Muscle of back (tissue), 11 donors: ENCODE data around the gene KAZN. TPM values are rescaled to one million over a fixed set of nuclear protein-coding genes. Genes with fewer than 3 reads are reported as not detected.
A peak's percentile ranks its signal among the peaks of the same experiment; 100 is the strongest.

Experiments used
- DNase-seq, 3 donors: peaks; one replicate each; pipeline versions ENCODE4 v3.0.0 to v3.0.0-alpha.2; 2013
- polyA plus RNA-seq, 10 donors: library from polyadenylated mRNA; unstranded; fragments of 120-200 nt; gene quantifications; one replicate each; pipeline ENCODE4 v1.2.1, GENCODE V29; 2013; ENCODE audit not compliant: insufficient read length in 10 of 10

Gene KAZN
- polyA plus RNA-seq, 10 donors, result 10.8 to 16.9 (median 13.7) TPM

DNA sequence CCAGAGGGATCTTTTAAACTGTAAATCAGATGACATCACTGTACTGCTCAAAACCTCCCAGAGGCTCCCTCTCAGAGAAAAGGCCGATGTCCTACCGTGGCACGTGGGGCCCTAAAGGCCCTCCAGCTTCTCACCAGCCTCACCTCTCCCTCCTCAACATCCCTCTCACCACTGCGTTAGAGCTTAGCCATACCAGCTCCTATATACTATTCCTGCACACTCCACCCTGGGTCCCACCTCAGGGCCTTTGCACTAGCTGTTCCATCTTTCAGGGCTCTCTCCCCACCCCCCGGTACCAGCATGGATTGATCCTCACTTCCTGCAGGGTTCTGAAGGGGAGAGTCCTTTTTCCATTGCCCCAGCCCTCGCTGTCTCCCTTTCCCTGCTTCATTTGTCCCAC, 111.8 kb downstream of the KAZN start:
- DNase-seq, result no peak

DNA sequence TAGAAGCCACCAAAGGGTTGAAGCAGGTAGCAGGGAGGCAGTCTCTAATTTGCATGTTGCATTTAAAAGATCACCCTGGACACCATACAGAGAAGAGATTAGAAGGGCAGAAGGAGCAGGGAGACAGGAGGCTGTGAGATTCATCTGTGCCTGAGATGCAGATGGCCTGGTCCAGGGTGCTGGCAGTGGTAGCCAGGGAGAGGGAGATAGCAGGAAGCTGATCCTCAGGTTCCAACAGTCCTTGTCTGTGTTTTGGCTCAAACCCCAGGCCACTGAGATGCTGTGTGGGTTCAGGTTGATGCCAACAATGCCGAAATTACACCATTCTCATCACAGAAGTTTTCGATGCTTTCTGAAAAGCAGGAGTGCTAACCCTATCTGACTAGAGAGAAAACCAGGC, 113.7 kb downstream of the KAZN start:
- no peak for DNase-seq

DNA sequence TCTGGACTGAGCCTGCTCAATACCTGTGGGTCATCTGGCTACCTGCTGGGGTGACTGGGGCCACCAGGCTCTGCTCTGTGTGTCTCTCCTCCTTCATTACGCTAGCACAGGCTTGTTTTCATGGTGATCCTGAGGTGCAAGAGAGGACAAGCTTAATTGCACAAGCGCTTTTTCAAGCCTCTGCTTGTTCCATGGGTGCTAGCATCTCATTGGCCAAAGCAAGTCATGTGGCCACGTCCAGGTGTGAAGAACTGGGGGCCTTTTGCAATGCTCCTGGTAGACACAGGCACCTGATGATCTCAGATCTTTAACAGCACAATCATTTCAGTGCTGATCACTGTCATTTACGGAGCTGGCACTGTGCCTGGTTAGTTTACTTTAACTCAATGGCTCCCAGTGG, 114.6 kb downstream of the KAZN start:
- DNase-seq, result no peak

DNA sequence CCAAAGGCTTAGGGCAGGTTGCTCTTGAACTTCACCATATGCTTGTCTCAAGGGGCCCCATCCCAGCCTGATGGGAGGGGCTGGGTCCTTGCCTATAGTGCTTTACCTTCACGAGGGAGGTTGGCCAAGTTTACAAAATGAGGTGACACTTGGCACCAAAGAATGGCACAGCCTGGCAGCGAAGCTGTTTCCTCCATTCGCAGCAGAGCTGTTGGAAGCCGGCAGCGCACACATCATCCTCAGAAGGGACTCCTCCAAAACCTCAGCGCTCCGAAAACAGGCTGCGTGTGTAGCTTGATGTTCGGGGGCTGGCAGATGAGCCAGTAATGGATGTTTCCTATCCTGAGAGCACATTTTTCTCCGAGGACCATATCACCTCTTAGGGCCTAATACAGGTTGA, 116.8 kb downstream of the KAZN start:
- DNase-seq, result no peak

DNA sequence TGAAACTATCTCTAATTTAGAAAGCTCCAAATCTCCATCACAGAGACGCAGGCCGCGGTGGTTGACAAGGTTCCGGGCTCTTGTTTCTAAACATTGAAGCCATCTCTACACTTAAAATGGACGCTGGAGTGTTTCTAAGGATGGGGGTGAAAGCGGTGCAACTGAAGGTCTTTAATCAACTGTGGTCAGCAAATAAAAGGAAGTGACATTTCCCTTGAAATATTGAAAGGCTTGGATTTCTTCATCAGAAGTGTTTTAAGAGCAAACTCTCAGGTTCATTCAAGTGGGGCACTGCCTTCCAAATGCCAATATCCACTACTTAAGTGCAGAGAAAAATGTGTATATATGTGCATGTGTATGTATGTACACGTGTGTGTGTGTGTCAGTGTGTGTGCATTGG, 117.3 kb downstream of the KAZN start:
- DNase-seq, result no peak

DNA sequence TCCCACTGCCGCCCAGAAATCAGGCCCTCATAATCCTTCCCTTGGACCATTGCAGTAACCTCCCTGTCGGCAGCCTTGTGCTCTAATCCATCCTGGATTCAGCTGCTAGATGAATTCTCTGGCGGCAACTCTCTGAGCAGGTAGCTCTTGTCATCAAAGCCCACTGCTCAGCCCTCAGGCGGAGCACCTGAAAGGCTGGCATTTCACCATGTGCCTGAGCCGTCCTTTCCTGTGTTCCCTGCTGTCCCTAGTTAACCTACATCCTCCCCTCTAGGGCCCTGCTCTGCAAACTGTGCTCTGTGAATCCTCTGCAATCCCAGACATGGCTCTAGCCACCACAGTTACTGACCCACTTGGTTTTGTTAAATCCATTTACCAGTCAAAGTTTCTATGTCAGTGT, 118.0 kb downstream of the KAZN start:
- no peak for DNase-seq

DNA sequence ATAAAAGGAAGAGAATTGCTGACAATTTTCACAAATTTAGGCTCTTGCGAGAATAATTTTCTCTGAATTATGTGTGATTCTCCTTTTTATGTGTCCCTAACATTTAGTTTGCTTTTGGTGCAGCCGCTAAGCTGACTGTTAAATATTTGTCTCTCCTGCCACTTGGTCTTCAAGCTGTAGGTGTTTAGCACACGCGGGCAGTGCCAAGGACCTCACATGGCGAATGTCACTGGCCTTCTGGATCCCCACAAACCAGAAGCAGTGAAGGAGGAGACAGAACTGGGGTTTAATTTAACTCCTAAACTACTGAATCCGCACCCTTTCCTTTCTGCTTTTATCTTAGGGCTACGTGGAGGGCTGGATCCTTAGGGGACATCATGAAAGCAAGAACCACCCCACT, 120.0 kb downstream of the KAZN start:
- no peak for DNase-seq

DNA sequence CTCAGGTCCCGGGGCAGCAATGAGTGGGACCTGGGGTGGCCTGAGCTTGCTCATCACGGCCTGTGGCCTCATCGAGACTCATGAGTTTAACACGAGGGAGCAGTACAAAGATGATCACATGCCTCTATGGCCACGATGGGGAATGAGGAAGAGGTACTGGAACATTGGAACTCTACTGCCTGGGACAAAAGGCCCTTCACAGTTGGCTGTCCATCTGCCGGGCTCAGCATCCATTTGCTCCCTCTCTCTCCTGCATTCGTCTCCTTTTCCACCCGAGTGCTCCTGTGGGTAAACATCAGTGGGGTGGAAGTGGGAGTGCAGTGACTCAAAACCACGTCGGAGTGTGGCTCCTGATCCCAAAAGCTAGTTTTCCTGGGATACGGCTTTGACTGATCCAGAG, 124.9 kb downstream of the KAZN start:
- DNase-seq, result no peak

DNA sequence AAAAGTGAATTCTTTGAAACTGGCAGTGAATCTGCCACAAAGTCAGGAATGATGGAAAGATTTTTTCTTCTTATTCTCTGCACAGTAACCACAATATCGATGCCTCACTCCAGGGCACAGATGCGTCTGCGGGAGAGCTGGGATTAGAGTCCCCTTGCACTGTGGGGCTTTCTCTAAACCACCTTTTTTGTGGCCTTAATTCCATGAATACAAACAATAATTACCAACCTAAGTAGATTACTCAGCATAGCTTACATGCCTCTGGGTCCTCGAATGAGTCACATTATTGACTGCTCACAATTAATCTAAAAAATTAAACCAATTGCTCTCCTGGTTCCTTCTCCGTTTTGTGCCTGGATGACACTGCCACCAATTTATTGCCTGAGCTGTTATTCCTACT, 125.8 kb downstream of the KAZN start:
- no peak for DNase-seq

DNA sequence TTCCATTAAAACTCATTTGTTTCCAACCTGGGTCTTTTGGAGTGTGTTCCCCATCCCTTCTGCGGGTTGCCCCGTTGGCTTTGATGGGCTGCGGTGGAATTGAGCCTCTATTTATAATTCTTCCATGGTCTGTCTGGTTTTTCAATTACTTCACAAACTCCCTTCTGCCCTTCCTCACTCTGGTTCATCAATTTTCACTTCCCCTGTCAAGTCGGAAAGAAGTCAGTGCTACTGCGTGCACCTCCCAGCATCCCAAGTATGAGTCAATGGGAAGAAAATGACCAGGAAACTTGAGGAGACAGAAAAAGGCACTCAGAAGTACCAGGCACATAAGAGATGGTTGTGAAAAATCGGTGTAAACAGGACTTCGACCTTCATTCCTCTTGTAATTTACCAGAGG, 126.2 kb downstream of the KAZN start:
- DNase-seq, result no peak

DNA sequence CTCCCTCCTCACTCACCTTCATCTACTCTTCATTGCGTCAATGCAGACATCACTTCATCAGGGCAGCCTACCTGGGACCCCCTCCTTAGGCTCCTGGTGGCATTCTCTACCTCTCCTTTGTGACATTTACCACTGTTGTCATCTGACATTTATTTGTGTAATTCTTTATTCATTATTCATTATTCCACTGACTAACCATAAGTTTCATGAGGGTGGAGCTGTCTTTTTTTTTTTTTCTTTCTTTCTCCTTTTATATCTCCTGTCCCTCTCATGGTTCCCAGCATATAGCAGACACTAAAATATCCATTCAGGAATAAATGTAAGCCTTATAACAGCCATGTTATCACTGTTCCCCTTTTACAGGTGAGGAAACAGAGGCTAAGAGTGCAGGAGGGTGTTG, 126.8 kb downstream of the KAZN start:
- DNase-seq, result no peak

DNA sequence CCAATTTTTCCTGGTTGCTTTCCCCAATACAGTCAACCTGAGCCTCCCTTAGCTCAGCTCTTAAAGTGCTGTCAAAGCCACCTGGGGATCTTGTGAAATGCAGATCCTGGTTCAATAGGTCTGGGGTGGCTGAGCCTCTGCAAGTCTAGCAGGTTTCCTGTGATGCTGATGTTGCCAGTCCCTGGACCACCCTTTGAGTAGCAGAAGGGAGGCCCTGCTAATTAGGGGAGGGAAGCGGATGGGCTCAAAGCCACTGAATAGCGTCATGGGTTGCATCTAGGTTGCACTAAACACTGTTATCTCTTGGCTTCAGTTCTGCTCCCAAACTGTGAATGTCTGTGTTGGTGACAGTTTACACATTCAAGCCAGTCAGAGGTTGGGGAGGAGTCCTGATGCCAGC, 127.2 kb downstream of the KAZN start:
- DNase-seq, result no peak

DNA sequence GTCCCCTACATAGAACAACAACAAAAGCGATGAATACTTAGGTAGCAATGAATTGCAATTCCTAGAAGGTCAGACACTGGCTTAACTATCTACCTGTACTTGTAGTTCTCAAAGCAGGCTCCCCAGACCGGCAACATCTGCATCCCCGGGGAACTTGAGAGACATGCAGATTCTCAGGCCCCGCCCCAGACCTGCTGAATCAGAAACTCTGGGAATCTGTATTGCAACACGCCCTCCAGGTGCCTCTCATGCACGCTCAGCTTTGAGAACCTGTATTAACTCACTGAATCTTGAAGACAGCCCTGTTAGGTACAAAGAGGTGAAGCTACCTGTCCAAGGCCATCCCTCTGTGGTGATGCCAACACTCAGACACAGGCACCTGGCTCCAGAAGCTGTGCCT, 128.1 kb downstream of the KAZN start:
- no peak for DNase-seq

DNA sequence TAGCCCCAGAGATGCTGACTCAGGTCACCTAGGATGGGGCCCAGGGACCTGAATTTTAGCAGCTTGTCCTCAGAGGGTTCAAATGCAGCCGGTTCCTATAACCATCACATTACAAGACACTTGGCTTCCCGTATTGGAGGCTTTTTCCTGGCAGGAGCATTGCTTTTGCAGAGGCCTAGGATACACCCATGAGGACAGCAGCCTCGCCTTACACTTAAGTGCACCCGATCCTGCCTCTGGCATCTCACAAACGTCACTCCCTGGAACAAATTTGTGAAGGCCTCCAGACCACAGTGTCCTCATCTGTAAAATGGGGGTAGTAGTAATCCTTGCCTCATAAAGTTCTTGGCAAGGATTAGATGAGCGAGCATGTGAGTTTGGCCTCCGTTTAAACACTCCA, 130.0 kb downstream of the KAZN start:
- DNase-seq, result peak in 2 of 3 donors; percentile 38 to 45

DNA sequence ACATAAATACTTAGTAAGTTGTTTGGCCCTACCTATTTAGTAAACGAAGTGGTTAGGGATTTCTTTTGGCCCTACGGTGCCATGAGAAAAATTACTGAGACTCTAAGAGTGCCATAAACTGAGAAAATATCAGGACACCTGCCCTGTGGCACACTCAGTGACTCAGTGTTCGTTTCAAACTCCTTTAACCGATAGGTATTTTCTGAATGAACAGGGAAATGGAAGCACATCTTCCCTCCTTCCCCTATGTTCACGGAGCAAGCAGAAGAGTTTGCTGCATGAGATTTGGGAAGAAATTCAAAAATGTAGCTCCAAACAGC, 134.2 kb downstream of the KAZN start:
- DNase-seq, result peak in 1 of 3 donors; percentile 32

DNA sequence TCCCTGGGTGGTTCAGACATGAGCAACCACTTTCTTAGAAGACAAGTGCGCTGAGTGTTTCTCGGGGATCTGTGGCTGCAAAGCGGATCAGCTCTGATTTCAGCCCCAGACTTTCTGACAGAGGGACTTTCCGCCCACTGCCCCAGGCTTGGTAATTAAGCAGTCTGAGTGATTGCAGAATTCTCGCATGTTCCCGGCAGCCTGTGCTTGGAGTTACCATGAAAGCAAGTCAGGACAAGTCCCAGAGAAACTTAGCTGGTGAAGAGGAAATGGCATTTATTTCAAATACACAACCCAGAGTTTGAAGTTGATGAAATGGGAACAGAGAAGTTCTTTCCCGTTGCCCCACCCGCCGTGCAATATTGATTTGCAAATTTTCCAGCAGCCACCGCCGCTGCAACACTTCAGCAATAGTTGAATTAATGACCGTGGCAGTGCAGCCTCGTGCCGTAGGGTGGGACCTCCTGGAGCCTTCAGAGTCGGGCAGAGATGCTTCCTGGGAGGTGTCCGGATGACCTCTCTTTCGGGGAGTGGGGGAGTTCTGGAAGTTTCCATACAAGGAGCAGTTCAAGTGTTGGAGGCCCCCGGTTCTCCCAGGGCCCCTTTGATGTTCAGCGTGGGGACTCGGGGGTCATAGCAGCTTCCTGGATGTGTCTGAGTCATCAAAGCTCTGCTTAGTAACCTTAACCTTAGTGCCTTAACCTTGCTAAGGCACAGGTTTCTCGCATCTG, 134.7 kb downstream of the KAZN start:
- peak in 1 of 3 donors; percentile 63 for DNase-seq

DNA sequence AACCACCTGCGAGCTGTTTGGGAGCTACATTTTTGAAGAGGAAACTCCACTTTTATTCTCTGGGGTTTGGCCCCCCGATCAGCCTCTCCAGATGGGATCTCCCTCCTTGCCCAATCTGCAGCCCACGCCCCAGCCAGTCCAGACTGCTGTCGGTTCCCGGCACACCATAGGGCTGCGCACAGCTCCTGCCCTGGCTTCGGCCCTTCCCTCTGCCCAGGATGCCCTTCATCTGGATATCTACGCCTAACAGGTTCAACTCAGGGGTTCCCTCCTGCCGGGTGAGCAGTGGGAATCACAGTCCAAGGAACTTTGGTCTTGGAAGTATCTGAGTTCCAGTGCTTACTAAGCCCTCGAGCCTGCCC, 135.3 kb downstream of the KAZN start:
- DNase-seq, result no peak

DNA sequence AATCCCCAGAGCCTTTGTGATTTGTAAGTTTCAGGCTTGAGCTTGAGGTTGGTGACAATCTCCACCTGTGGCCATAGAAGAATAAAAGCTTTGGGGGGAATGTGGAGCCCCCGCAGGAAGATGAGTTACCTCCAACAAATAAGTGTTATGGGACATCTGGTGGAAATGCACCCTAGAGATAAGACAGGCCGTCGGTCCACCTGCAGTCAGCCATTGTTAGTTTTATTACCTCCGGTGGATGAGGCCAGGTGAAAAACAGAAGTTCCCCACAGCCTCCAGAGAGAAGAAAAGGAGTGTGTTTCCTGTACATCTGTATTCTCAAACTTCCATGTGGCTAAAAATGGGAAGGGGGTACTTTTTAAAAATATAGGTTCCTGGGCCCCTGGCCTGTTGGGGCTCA, 137.4 kb downstream of the KAZN start:
- DNase-seq, result no peak

DNA sequence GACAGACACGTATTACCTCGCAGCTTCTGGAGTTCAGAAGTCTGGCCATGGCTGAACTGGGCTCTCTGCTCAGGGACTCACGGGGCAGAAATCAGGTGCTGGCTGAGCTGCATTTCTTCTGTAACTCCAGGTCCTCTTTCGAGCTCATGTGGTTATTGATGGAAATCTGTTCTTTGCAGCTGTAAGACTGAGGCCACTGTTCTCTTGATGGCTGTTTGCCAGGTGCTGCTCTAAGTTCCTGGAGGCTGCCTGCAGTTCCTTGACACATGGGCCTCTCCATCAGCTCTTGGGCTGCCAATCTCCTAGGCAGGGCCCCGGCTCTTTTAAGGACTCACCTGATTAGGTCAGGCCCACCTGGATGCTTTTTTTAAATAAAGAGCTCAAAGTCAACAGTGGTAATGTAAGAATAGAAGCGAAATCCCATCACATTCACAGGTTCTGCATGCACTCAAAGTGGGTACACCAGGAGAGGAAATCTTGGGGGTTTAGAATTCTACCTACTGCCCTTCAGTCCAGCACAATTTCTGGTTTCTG, 139.1 kb downstream of the KAZN start:
- DNase-seq, result peak in 1 of 3 donors; percentile 58

DNA sequence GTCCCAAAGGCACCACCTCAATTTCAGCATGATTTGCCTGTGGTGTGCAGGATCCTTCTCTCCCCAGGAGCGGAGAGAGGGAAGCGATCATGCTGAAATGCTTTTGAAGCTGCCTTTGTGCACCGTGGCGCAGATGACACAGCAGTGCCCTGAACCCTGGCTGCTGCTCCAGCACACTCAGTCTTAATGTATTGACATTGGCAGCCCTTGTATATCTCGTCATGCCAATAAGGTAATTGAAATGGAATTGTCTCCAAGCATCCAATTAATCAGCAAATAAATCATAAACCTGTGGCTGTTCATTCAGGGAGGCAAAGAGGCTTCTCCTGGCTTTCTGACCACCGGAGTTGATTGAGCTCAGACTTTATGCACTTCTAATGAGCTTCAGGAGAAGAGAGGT, 139.8 kb downstream of the KAZN start:
- DNase-seq, result no peak

DNA sequence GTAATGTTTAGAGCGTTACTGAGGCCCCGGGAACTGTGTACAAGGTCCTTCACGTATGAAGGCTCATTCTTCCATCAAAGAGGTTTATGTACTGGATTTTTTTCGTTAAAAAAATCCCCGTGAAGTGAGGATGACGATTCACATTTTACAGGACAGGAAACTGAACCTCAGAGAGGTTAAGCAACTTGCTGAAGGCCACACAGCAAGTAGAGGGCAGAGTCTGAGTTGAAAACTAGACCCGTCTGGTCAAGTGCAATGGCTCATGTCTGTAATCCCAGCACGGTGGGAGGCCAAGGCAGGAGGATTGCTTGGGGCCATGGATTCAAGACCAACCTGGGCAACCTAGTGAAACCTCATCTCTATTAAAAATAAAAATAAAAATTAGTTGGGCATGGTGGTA, 140.2 kb downstream of the KAZN start:
- DNase-seq, result no peak

DNA sequence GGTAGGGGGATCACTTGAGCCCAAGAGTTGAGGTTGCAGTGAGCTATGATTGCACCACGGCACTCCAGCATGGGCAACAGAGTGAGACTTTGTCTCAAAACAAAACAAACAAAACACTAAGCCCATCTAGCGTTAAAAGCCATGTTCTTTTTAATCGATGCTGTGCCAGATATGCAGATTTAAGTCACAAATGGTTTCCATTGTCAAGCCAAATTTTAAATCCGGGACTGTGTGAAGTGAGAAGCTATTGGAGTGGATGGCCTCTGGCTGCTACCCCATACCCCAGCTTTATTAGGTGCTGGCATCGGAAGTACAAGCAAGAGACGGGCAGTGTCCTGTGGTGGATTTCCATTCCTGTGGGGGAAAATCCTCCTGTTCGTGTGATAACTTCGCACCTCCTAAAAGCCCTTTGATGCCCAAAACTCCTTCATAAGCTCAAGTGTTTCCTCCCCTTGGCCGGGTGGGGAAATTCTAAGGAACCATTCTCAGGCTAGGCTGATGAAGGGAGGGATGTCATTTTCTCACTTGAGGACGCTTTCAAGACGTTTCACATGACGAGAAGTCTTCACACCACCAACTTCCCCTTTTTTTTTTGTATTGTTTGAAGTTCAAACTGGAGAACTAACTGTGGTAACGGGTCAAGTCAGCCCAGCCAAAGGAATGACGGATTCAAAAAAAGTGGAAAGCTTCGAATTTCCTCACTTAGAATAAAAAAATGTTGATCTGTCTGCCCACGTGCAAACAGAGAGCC, 140.8 kb downstream of the KAZN start:
- DNase-seq, result no peak

DNA sequence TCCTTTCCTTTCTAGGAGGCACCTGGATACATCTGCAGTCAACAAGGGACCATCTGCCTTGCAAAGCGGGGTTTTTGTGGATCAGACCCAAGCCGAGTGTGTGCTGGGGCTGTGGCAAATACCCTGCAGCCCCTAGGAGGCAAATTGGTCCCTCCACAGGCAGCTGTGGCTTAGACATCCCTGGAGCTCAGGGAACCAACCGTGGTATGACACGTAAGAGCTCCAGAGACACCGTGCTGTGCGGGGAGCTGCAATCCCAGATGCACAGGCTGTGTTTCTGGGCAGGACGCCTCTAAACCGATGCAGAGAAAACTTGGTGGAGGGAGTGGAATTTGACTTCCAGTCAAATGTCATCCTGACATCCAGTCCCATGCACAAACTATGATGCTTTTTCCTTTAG, 141.5 kb downstream of the KAZN start:
- DNase-seq, result no peak

DNA sequence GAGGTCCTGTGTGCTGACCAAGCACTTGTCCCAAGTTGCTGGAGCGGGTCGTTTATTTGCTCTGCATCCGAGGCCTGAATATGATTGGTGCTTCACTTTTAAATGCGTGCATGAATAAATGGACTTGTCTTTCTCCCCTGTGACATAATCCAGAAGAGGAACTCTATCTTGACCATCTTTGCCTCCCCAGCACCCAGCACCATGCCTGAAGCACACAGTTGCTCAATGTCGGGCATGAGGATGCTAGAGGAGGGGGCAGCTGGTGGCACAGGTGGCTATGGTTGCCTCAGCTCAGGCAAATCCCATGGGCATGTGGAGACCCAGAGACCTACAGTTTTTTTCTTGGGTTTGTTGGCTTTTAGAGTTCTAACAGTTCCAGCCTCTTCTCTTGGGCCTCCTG, 142.6 kb downstream of the KAZN start:
- no peak for DNase-seq
